Erythroblast (primary cell): ENCODE data around the gene FRMD4A.

Experiments
- GATA1 ChIP-seq: IDR thresholded peaks from 2 replicates; pipeline ENCODE4 v1.6.1; 2011; ENCODE audit warnings: low read depth, mild to moderate bottlenecking, control low read depth, low read length, moderate library complexity
- POLR2A ChIP-seq: IDR thresholded peaks from 2 replicates; pipeline ENCODE4 v1.6.1; 2011; ENCODE audit warnings: mild to moderate bottlenecking, low read length

GRCh38 chr10:14010769-14011574 lies 319.8 kb downstream of the FRMD4A start:
- TF ChIP-seq POLR2A (no peak), GATA1 (no peak)
